ENCODE results near the gene RAD51B. TPM values are rescaled to one million over a fixed set of nuclear protein-coding genes. Genes with fewer than 3 reads are reported as not detected.

RAD51B gene
- total and polyA plus RNA-seq, 4 donors, result 2.8 to 39.6 (median 13.3) TPM; not detected in 1

DNA sequence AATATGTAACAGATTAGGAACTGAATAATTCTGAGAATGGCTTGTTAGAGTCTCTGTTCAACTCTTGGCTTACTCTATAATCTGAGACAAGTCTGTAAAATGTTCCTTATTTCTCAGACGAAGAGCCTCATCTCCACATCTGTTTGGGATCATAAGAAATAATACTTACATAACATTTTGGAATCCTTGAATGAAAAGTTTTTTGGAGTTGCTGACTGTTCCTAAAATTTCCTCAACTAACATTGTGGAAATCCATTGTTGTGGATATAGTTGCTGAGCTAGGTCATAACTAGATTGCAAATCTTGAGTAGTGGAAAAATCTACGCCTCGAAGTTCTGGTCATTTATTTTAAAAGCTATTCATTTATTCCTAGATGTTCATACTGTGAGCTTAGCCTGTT lies 570.4 kb downstream of the RAD51B start:
- no peak overlapping the region for H3K4me3 ChIP-seq (ENCODE audit: low read length in 2 of 2)
- intact Hi-C loops (cut with DNase I), result loop anchor here (2.0 to 10.0 kb wide), 8 partner anchors 29 to 402 kb away; partner anchors contain the start of gene ZFP36L1 (in 1 of the 2)
- peak overlapping the region in 1 of 2 donors; percentile 76 for H3K27ac ChIP-seq (ENCODE audit: low read depth in 1 of 2, low read length in 2 of 2)
- whole genome bisulfite sequencing, 2 donors, result 13 to 16% methylated on average over 3 of the region's 3 CpGs
- H3K27me3 ChIP-seq (ENCODE audit: control insufficient read depth in 1 of 2, insufficient read depth in 2 of 2, low read length in 1 of 2), result no peaks in the 10 kb centered on the region
- peaks cover 12 to 13% of the 10 kb centered on the region in 2 donors for H3K4me1 ChIP-seq (ENCODE audit: control insufficient read depth in 1 of 2, insufficient read depth in 2 of 2, low read length in 2 of 2)
- no peaks in the 10 kb centered on the region for H3K9me3 ChIP-seq (ENCODE audit: control insufficient read depth, low read length)
- H3K36me3 ChIP-seq (ENCODE audit: control insufficient read depth in 1 of 2, insufficient read depth in 2 of 2, low read length in 1 of 2), result no peaks in the 10 kb centered on the region
- ATAC-seq (ENCODE audit: low FRiP score), result peak; percentile 37
- no peak for DNase-seq

DNA sequence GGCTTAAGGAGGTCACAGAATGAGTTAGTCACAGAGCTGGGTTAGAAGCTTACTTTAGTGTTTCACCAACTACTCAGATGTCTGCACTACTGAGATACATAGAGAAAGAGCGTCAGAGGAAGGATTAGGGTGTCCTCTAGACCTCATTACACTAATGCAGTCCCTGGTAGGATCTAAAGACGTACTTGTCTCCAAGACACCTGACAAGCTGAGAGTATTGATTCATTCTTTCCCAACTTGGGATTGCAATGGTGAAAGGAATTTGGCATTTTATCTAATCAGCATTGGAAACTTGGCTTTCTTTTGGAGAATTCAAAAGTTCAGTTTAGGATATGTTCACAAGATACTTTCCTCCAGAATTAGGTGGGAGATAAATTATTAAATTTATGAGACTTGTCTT lies 571.2 kb downstream of the RAD51B start:
- intact Hi-C loops (cut with DNase I), result loop anchor here (2.0 to 10.0 kb wide), 8 partner anchors 30 to 402 kb away; partner anchors contain the start of gene ZFP36L1 (in 1 of the 2)
- no peaks in the 10 kb centered on the region for H3K36me3 ChIP-seq (ENCODE audit: control insufficient read depth in 1 of 2, insufficient read depth in 2 of 2, low read length in 1 of 2)
- no peak for DNase-seq
- peak overlapping the region; percentile 76 to 94 for H3K27ac ChIP-seq (ENCODE audit: low read depth in 1 of 2, low read length in 2 of 2)
- H3K4me1 ChIP-seq (ENCODE audit: control insufficient read depth in 1 of 2, insufficient read depth in 2 of 2, low read length in 2 of 2), result peaks cover 12 to 13% of the 10 kb centered on the region in 2 donors
- H3K4me3 ChIP-seq (ENCODE audit: low read length in 2 of 2), result no peak overlapping the region
- no peak for ATAC-seq (ENCODE audit: low FRiP score)
- H3K9me3 ChIP-seq (ENCODE audit: control insufficient read depth, low read length), result no peaks in the 10 kb centered on the region
- WGBS, 2 donors, result 45 to 46% methylated on average over 2 of the region's 2 CpGs
- H3K27me3 ChIP-seq (ENCODE audit: control insufficient read depth in 1 of 2, insufficient read depth in 2 of 2, low read length in 1 of 2), result no peaks in the 10 kb centered on the region

DNA sequence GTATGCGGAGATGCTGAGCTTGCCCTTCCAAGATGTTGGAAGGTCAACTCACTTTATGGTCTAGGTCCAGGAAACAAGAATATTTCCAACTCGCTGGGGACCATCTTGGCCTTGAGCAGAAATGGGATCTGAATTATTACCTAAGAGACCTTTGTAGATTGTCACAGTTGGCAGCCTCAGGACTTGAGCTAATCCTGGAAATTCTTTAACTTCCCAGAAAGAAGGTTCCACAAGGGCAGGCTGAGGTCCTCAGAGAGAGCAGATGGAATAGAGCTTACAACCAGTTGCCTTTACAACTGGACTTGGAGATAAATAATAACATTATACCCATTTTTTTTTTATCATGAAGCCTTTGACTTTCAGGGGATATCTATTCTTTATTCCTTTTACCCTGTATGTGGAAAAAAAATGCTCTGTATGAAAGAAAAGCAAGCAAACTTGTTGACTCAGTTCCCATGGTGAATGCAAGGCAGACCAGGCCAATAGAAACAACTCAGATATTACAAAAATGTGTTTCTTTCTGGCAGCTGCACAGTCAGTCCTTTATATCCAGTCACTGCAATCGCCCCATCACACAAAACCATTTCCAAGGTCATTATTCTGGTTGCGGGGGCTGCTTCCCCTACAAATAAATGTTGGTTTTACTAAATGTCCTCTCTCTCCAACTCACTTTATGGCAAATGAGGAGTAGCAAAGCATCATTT lies 571.9 kb downstream of the RAD51B start:
- intact Hi-C loops (cut with DNase I), result loop anchor here (2.0 to 10.0 kb wide), 8 partner anchors 31 to 401 kb away; partner anchors contain the start of gene ZFP36L1 (in 1 of the 2)
- peak; percentile 86 for ATAC-seq (ENCODE audit: low FRiP score)
- H3K4me1 ChIP-seq (ENCODE audit: control insufficient read depth in 1 of 2, insufficient read depth in 2 of 2, low read length in 2 of 2), result peaks cover 12 to 13% of the 10 kb centered on the region in 2 donors

DNA sequence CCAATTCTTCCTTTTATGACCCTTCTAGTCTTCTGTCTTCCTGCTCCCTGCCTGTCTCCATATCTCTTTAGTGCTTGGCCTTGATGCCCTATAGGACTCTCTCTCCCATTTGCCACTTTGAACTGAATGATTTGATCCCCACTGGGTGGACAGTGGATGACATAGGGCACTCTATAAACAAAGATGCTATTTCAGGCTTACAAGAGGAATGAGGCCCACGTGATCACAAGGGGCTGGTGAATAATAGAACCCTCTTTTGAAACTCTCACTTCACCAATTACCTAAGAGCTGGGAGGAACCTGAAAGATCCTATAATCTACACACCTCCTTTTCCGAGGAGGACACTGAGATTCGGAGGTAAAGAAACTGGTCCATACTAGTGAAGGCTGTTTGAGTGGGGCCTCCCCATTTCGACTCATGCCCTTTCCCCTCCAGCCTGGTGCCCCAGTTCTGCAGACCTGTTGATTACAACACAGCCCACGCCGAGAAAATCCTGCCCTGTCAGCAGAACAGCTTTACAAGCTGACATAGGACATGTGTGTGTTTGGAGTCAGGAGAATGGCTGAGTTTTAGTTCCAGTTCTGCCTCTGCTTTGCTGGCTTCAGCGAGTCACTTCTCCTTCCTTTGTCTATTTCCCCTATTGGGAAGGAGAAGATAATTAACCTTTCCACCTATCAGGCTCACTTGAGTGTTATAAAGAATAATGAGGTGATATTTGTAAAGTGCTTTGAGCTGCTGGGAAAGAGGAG lies 573.0 kb downstream of the RAD51B start:
- 52 to 53% methylated on average over 7 of the region's 7 CpGs for WGBS, 2 donors
- peaks cover 7 to 10% of the 10 kb centered on the region in 2 donors for H3K4me1 ChIP-seq (ENCODE audit: control insufficient read depth in 1 of 2, insufficient read depth in 2 of 2, low read length in 2 of 2)
- peak; percentile 37 for ATAC-seq (ENCODE audit: low FRiP score)
- H3K4me3 ChIP-seq (ENCODE audit: low read length in 2 of 2), result no peak overlapping the region
- no peaks in the 10 kb centered on the region for H3K9me3 ChIP-seq (ENCODE audit: control insufficient read depth, low read length)
- no peaks in the 10 kb centered on the region for H3K36me3 ChIP-seq (ENCODE audit: control insufficient read depth in 1 of 2, insufficient read depth in 2 of 2, low read length in 1 of 2)
- peak in 1 of 2 donors; percentile 87 for DNase-seq
- no peaks in the 10 kb centered on the region for H3K27me3 ChIP-seq (ENCODE audit: control insufficient read depth in 1 of 2, insufficient read depth in 2 of 2, low read length in 1 of 2)
- intact Hi-C loops (cut with DNase I), result loop anchor here (5.0 to 10.0 kb wide), 7 partner anchors 70 to 400 kb away; partner anchors contain the start of gene ZFP36L1 (in 1 of the 2)
- H3K27ac ChIP-seq (ENCODE audit: low read depth in 1 of 2, low read length in 2 of 2), result peak overlapping the region; percentile 85 to 94

More for the DNA sequence above, 571.9 kb downstream of the RAD51B start:
- H3K9me3 ChIP-seq (ENCODE audit: control insufficient read depth, low read length), result no peaks in the 10 kb centered on the region
- peak overlapping the region; percentile 78 to 94 for H3K27ac ChIP-seq (ENCODE audit: low read depth in 1 of 2, low read length in 2 of 2)
- WGBS, 2 donors, result 6 to 9% methylated on average over 4 of the region's 4 CpGs
- peak in 1 of 2 donors; percentile 49 for DNase-seq
- H3K4me3 ChIP-seq (ENCODE audit: low read length in 2 of 2), result no peak overlapping the region
- no peaks in the 10 kb centered on the region for H3K36me3 ChIP-seq (ENCODE audit: control insufficient read depth in 1 of 2, insufficient read depth in 2 of 2, low read length in 1 of 2)
- no peaks in the 10 kb centered on the region for H3K27me3 ChIP-seq (ENCODE audit: control insufficient read depth in 1 of 2, insufficient read depth in 2 of 2, low read length in 1 of 2)

DNA sequence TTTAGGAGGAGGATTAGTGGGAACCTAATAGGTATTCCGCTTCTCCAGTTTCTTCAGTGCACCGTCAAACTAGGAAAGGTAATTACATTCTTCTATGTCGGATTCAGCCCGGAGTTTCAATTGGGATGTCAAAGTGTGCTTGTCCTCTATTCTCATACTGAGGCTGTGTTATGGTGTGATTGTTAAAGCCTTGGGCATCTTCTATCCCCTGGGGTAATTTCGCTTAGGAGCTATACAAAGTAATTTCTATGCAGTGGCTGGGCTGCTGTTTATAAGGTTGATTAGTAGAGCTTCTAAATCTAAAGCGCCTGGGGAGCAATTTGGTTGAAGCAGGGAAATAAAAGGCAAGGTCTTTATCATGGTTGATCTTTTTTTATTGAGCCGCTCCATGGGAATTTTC lies 573.7 kb downstream of the RAD51B start:
- Histone ChIP-seq H3K9me3 (ENCODE audit: control insufficient read depth, low read length) (no peaks in the 10 kb centered on the region), H3K27ac (ENCODE audit: low read depth in 1 of 2, low read length in 2 of 2) (peak overlapping the region in 1 of 2 donors; percentile 83), H3K27me3 (ENCODE audit: control insufficient read depth in 1 of 2, insufficient read depth in 2 of 2, low read length in 1 of 2) (no peaks in the 10 kb centered on the region), H3K4me1 (ENCODE audit: control insufficient read depth in 1 of 2, insufficient read depth in 2 of 2, low read length in 2 of 2) (peaks cover 7 to 10% of the 10 kb centered on the region in 2 donors), H3K36me3 (ENCODE audit: control insufficient read depth in 1 of 2, insufficient read depth in 2 of 2, low read length in 1 of 2) (no peaks in the 10 kb centered on the region), H3K4me3 (ENCODE audit: low read length in 2 of 2) (no peak overlapping the region)
- intact Hi-C loops (cut with DNase I), result loop anchor here (5.0 to 10.0 kb wide), 7 partner anchors 69 to 399 kb away; partner anchors contain the start of gene ZFP36L1 (in 1 of the 2)
- no peak for ATAC-seq (ENCODE audit: low FRiP score)
- 91 to 92% methylated on average over 7 of the region's 7 CpGs for WGBS, 2 donors
- no peak for DNase-seq

DNA sequence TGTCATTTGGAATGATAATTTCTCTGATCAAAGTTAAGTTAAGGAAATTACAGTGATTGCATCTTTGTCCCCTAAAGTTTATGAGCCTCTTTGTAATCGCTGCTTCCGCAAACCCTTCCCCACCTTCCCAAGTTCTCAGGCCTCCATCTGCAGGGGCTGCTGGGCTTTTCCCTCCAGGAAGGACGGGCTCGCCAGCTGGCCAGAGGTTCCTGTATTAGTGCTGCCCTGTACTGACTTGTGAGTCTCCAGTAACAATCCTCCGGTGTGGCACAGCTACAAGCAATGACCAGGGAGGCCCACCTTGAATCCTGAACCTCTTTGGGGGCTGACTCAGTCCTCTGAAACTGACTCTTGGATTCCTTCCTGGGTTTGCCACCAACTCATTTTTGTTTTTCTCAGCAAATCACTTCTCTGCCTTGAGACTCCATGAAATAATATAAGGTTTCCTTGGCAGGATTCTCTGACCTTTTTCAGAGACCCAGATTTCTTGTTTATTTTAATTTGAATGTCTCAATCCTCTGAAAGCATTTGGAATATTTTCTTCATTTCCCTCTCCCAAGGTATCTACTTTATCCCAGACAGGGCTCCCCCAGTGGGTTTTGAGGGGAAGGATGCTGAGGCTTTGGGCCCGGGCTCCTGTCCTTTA lies 574.7 kb downstream of the RAD51B start:
- Histone ChIP-seq H3K9me3 (ENCODE audit: control insufficient read depth, low read length) (no peaks in the 10 kb centered on the region), H3K27me3 (ENCODE audit: control insufficient read depth in 1 of 2, insufficient read depth in 2 of 2, low read length in 1 of 2) (no peaks in the 10 kb centered on the region), H3K4me3 (ENCODE audit: low read length in 2 of 2) (no peak overlapping the region), H3K4me1 (ENCODE audit: control insufficient read depth in 1 of 2, insufficient read depth in 2 of 2, low read length in 2 of 2) (peaks cover 7 to 10% of the 10 kb centered on the region in 2 donors), H3K36me3 (ENCODE audit: control insufficient read depth in 1 of 2, insufficient read depth in 2 of 2, low read length in 1 of 2) (no peaks in the 10 kb centered on the region), H3K27ac (ENCODE audit: low read depth in 1 of 2, low read length in 2 of 2) (peak overlapping the region; percentile 62 to 83)
- intact Hi-C loops (cut with DNase I), result loop anchor here (5.0 to 10.0 kb wide), 7 partner anchors 68 to 398 kb away; partner anchors contain the start of gene ZFP36L1 (in 1 of the 2)
- DNase-seq (peak in 1 of 2 donors; percentile 70), ATAC-seq (ENCODE audit: low FRiP score) (no peak)
- WGBS, 2 donors, result 30% methylated on average over 5 to 6 of the region's 6 CpGs

DNA sequence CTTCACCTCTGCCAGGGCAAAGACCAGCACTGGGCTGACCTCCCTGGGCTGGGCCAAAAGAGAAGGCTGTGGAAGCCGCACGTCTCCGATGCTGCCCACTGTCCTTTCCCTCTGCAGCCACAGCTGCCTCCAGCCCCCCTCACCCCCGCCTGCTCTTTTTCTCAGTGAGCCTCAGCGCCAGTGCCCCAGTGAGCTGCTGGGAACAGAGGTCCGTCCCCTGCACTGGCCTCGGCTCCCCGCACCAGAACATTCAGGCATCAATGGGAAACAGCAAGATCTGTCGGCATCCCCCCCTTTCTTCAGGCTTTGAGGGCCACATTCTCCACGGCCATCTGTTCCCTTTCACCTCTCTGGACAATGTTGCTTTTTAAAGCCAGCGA lies 575.2 kb downstream of the RAD51B start:
- ATAC-seq (ENCODE audit: low FRiP score) (no peak), DNase-seq (peak in 1 of 2 donors; percentile 54)
- H3K27me3 ChIP-seq (ENCODE audit: control insufficient read depth in 1 of 2, insufficient read depth in 2 of 2, low read length in 1 of 2), result no peaks in the 10 kb centered on the region
- H3K4me3 ChIP-seq (ENCODE audit: low read length in 2 of 2), result no peak overlapping the region
- WGBS, 2 donors, result 19 to 20% methylated on average over 11 of the region's 11 CpGs
- intact Hi-C loops (cut with DNase I), result loop anchor here (5.0 to 10.0 kb wide), 7 partner anchors 68 to 398 kb away; partner anchors contain the start of gene ZFP36L1 (in 1 of the 2)
- H3K27ac ChIP-seq (ENCODE audit: low read depth in 1 of 2, low read length in 2 of 2), result peak overlapping the region; percentile 62 to 64
- no peaks in the 10 kb centered on the region for H3K9me3 ChIP-seq (ENCODE audit: control insufficient read depth, low read length)
- peaks cover 7 to 10% of the 10 kb centered on the region in 2 donors for H3K4me1 ChIP-seq (ENCODE audit: control insufficient read depth in 1 of 2, insufficient read depth in 2 of 2, low read length in 2 of 2)
- no peaks in the 10 kb centered on the region for H3K36me3 ChIP-seq (ENCODE audit: control insufficient read depth in 1 of 2, insufficient read depth in 2 of 2, low read length in 1 of 2)

DNA sequence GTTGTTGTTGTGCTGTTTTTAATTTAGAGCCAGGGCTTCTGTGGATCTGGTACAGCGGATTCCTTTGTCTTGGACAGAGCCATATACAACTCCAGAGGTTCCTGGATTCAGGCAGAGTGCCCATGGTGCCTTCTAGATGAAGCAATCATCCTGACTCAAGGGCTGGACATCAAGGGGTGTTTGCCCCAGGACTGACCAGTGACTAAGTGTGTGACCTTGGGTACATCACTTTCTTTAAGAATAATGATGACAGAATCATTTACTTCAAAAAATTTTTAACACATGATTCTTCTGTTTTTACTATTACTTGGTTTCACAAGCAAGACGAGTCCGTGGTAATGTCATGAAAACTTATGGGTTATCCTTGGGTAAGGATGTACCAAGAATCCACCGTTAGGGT lies 576.0 kb downstream of the RAD51B start:
- Histone ChIP-seq H3K4me3 (ENCODE audit: low read length in 2 of 2) (no peak overlapping the region), H3K27me3 (ENCODE audit: control insufficient read depth in 1 of 2, insufficient read depth in 2 of 2, low read length in 1 of 2) (no peaks in the 10 kb centered on the region), H3K9me3 (ENCODE audit: control insufficient read depth, low read length) (no peaks in the 10 kb centered on the region), H3K36me3 (ENCODE audit: control insufficient read depth in 1 of 2, insufficient read depth in 2 of 2, low read length in 1 of 2) (no peaks in the 10 kb centered on the region), H3K27ac (ENCODE audit: low read depth in 1 of 2, low read length in 2 of 2) (peak overlapping the region in 1 of 2 donors; percentile 33), H3K4me1 (ENCODE audit: control insufficient read depth in 1 of 2, insufficient read depth in 2 of 2, low read length in 2 of 2) (peaks cover 4 to 10% of the 10 kb centered on the region in 2 donors)
- WGBS, 2 donors, result 60 to 68% methylated on average over 4 of the region's 4 CpGs
- intact Hi-C loops (cut with DNase I), result loop anchor here in 1 of 2 donors (10.0 kb wide), 1 partner anchor 229 kb away; no protein-coding TSS in a partner anchor
- ATAC-seq (ENCODE audit: low FRiP score), result no peak
- DNase-seq, result peak in 1 of 2 donors; percentile 63

Measured in aorta (tissue), 5 donors.